GM13977 (cell line): ENCODE data around the gene SLC9A4.

Experiments
- DNase-seq: peaks from one replicate; pipeline ENCODE4 v3.0.0; 2012; ENCODE audit warnings: low spot score
- in situ Hi-C: fragments of 300-500 bp; cut with MboI; formaldehyde crosslinking; loops from one replicate; pipeline ENCODE4 v1.12.0; 2022; ENCODE audit warnings: low sequenced_read_pairs, low pct_unique_long_range_greater_than_20kb, mixed read lengths, inconsistent platforms; ENCODE audit not compliant: unreplicated experiment
- TF ChIP-seq, protein P1 (sequence below): IDR thresholded peaks from 2 replicates; pipeline ENCODE4 v1.5.1; 2012; ENCODE audit warnings: mild to moderate bottlenecking, control low read depth; ENCODE audit not compliant: insufficient read depth; ENCODE audit errors: extremely low read depth, missing control alignments

The SLC9A4 gene

DNA sequence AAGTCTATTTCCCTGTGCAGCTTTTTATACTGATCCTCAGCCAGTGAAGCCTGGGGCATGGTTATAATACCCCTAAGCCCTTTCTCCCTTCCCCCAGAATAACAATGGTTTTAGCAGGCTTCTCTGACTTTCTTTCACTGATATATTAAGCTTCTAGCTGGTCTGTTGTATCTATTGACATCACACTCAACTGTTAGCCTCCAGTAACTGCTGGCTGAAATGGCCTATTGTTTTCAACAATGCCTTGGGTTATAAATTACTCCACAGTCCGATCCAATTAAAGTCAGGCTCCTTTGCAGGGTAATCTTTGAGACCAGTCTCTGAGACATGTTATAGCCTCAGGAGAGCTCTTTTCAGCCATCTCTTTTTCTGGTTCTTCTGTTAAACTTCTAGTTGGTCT lies 2.9 kb upstream of the SLC9A4 start:
- TF ChIP-seq, protein P1, sequence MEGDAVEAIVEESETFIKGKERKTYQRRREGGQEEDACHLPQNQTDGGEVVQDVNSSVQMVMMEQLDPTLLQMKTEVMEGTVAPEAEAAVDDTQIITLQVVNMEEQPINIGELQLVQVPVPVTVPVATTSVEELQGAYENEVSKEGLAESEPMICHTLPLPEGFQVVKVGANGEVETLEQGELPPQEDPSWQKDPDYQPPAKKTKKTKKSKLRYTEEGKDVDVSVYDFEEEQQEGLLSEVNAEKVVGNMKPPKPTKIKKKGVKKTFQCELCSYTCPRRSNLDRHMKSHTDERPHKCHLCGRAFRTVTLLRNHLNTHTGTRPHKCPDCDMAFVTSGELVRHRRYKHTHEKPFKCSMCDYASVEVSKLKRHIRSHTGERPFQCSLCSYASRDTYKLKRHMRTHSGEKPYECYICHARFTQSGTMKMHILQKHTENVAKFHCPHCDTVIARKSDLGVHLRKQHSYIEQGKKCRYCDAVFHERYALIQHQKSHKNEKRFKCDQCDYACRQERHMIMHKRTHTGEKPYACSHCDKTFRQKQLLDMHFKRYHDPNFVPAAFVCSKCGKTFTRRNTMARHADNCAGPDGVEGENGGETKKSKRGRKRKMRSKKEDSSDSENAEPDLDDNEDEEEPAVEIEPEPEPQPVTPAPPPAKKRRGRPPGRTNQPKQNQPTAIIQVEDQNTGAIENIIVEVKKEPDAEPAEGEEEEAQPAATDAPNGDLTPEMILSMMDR, result no peak
- DNase-seq, result no peak
- in situ Hi-C loops, result no loop called here

DNA sequence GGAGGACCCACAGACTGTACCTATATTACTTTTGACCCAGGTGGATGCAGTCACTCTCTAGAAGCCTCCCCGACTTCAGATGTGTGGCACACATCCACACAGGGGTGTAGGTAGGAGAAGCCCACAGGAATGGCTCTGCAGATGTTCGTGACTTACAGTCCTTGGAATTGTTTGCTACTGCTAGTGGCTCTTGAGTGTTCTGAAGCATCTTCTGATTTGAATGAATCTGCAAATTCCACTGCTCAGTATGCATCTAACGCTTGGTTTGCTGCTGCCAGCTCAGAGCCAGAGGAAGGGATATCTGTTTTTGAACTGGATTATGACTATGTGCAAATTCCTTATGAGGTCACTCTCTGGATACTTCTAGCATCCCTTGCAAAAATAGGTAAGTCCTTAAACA lies 605 bp downstream of the SLC9A4 start:
- DNase-seq, result no peak
- TF ChIP-seq, protein P1, result no peak
- in situ Hi-C loops, result no loop called here

DNA sequence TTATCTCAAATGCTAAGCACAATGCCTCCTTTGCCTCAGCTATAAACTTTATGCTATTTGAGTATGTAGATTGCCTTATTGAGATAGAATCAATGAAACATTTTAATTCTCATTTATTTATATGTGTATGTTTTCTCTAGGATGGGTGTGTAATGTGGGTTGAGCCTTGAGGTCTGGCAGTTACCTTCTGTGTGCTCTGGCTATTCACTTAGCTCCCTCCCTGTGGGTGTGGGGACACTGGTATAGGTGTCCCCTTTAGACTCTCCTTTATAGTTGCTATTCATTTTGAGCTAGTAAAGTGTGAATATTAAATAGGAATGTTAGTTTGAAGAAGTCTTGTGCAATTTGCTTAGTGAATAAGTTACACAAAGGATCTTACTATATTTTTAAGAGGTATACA lies 1.8 kb downstream of the SLC9A4 start:
- DNase-seq, result no peak
- in situ Hi-C loops, result no loop called here
- TF ChIP-seq, protein P1, result no peak

DNA sequence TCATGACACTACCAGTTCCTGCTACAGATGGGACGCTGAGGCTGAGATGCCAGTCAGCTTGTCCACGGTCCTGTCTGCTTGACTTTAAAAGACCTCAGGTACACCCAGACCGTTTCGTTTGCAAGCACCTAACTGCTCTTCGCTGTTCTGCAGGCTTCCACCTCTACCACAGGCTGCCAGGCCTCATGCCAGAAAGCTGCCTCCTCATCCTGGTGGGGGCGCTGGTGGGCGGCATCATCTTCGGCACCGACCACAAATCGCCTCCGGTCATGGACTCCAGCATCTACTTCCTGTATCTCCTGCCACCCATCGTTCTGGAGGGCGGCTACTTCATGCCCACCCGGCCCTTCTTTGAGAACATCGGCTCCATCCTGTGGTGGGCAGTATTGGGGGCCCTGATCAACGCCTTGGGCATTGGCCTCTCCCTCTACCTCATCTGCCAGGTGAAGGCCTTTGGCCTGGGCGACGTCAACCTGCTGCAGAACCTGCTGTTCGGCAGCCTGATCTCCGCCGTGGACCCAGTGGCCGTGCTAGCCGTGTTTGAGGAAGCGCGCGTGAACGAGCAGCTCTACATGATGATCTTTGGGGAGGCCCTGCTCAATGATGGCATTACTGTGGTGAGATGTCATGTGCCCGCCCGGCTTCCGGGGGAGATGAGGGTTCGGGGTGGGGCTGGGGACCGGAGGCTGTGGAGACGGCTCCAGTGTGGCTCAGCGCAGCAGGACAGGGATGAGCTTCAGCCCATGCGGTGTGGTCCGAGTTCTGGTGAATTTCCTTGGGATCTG lies 5.9 kb downstream of the SLC9A4 start:
- DNase-seq, result no peak
- in situ Hi-C loops, result no loop called here
- TF ChIP-seq, protein P1, result no peak

DNA sequence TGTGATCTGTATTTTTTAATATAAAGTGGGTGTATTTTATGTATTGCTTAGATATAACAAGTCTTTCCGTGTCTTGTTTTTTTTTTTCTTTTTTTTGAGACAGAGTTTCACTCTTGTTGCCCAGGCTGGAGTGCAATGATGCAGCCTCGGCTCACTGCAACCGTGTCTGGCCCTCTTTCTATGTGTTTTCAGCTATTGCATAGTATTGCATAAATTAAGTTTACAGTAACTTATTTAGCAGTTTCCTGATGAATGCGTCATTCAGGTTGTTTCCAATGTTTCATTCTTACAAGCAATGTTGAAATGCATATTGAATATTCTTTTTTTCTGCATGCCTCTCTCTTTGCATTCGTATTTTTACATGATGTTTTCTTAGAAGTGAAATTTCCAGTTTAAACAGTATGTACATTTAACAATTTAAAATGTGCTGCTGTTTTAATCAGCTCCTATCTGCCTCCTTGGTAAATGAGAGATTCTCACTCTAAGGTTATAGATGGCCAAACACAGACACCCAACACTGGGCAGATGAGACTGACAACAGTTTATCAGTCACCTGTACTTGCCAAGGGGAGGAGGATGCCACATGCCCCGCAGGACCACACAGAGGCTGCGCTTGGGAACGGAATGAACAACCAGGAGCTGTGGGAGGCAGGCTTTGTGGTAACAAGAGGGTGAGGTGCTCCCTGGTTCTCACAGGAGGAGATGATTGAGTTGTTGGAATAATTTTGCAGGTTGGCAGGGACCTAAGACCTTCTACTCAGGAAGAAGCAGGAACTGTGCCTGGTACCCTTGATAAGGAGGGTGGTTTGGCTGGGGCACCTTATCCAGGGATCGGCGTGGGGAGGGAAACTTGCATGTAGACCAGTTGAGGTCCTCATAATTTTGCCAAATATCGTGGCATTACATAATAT lies 7.5 kb downstream of the SLC9A4 start:
- in situ Hi-C loops, result no loop called here
- TF ChIP-seq, protein P1, result no peak

DNA sequence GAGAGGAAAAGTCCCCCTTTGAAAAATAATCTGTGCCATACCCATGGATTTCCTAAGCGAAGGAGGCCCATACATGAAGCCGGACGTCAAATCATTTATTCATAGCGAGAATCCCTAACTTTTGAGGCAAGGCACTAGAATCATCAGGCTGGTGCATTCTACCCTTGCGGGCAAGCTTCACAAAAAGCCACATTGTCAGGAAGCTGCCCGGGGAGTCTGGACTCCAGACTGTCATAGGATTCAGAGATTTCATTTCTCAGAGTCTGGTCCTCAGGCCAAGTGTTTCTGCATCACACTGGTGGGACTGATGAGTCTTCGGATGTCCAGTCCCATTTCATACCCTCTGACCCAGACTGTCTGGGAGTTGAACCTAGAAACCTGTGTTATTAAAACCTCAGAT lies 8.9 kb downstream of the SLC9A4 start:
- in situ Hi-C loops, result no loop called here
- no peak for DNase-seq
- TF ChIP-seq, protein P1, result no peak

More for the DNA sequence above, 7.5 kb downstream of the SLC9A4 start:
- no peak for DNase-seq
